K562 (cell line): ENCODE measurements around the gene FRMD3.

ENCODE experiments used
- CC2D1A ChIP-seq: fragments of 450-650 bp; IDR thresholded peaks from 2 replicates; pipeline ENCODE4 v1.6.1; 2017; ENCODE audit warnings: mild to moderate bottlenecking
- ELF1 ChIP-seq: fragments of 200-800 bp; sonication (Bioruptor generic); IDR thresholded peaks from 2 replicates; pipeline ENCODE4 v1.6.1; 2016; ENCODE audit warnings: missing genetic modification characterization, missing compliant biosample characterization
- MYC ChIP-seq, 2 experiments: fragments of 250-450 bp in 1 of 2; sonication (Bioruptor Pico) in 1 of 2; IDR thresholded peaks; 2 replicates each; pipeline versions ENCODE4 v1.5.1 to v1.6.1; 2012 to 2021; ENCODE audit warnings: low read depth in 2 of 2, borderline replicate concordance in 1 of 2, improper control_type of control experiment in 1 of 2, low read length in 1 of 2, mild to moderate bottlenecking in 1 of 2, moderate library complexity in 1 of 2
- YY1 ChIP-seq, 3 experiments: IDR thresholded peaks; 2 replicates each; pipeline ENCODE4 v1.6.1; 2011; ENCODE audit warnings: low read length in 2 of 3, mild to moderate bottlenecking in 2 of 3, moderate library complexity in 2 of 3, borderline replicate concordance in 1 of 3, control low read depth in 1 of 3, low read depth in 1 of 3; ENCODE audit not compliant: insufficient read depth in 3 of 3, insufficient replicate concordance in 2 of 3, control insufficient read depth in 1 of 3, insufficient read length in 1 of 3; ENCODE audit errors: extremely low read depth in 1 of 3
- TF ChIP-seq, protein P1 (sequence below): sonication (generic); formaldehyde crosslinking; IDR thresholded peaks from 2 replicates; pipeline ENCODE4 v1.9.0; 2022; ENCODE audit warnings: mild to moderate bottlenecking, missing genetic modification reagents
- TF ChIP-seq, protein P2 (sequence below), 3 experiments: IDR thresholded peaks in 2 of 3; conservative IDR thresholded peaks in 1 of 3; 2 replicates each; pipeline ENCODE4 v1.5.1; 2011 to 2012; ENCODE audit warnings: low read length in 3 of 3, mild to moderate bottlenecking in 3 of 3, control low read depth in 2 of 3, improper control_type of control experiment in 1 of 3, inconsistent platforms in 1 of 3, low read depth in 1 of 3, mixed read lengths in 1 of 3, moderate library complexity in 1 of 3; ENCODE audit not compliant: insufficient read depth in 2 of 3

GRCh38 chr9:83355729-83356151 lies 182.5 kb downstream of the FRMD3 start:
- TF ChIP-seq YY1 (IDR thresholded peaks at IDR 0.05; ENCODE audit: borderline replicate concordance in 1 of 3, control insufficient read depth in 1 of 3, extremely low read depth in 1 of 3, insufficient read depth in 3 of 3, insufficient read length in 1 of 3, insufficient replicate concordance in 2 of 3, low read depth in 1 of 3, low read length in 2 of 3) (no peak), CC2D1A (no peak), MYC (IDR thresholded peaks at IDR 0.05; ENCODE audit: low read depth, low read length) (no peak), MYC (CRISPR knock-in tag; IDR thresholded peaks at IDR 0.05; ENCODE audit: borderline replicate concordance, low read depth) (no peak), ELF1 (tag) (no peak)
- TF ChIP-seq, protein P1, sequence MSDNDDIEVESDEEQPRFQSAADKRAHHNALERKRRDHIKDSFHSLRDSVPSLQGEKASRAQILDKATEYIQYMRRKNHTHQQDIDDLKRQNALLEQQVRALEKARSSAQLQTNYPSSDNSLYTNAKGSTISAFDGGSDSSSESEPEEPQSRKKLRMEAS (CRISPR knock-in tag) = no peak
- TF ChIP-seq, protein P2, sequence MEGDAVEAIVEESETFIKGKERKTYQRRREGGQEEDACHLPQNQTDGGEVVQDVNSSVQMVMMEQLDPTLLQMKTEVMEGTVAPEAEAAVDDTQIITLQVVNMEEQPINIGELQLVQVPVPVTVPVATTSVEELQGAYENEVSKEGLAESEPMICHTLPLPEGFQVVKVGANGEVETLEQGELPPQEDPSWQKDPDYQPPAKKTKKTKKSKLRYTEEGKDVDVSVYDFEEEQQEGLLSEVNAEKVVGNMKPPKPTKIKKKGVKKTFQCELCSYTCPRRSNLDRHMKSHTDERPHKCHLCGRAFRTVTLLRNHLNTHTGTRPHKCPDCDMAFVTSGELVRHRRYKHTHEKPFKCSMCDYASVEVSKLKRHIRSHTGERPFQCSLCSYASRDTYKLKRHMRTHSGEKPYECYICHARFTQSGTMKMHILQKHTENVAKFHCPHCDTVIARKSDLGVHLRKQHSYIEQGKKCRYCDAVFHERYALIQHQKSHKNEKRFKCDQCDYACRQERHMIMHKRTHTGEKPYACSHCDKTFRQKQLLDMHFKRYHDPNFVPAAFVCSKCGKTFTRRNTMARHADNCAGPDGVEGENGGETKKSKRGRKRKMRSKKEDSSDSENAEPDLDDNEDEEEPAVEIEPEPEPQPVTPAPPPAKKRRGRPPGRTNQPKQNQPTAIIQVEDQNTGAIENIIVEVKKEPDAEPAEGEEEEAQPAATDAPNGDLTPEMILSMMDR (IDR thresholded peaks at IDR 0.05 in 2 of 3, conservative IDR thresholded peaks at IDR 0.05 in 1 of 3; ENCODE audit: insufficient read depth in 2 of 3, low read depth in 1 of 3, low read length in 3 of 3) = no peak
